GM10248 (cell line): ENCODE measurements around the gene FSTL4.

Source experiments
- CTCF ChIA-PET: fragments of 300-600 bp; sonication (Branson Sonifier 250); formaldehyde crosslinking; extraction: SDS; loops from one replicate; lab custom pipeline; 2021; ENCODE audit warnings: antibody characterized with exemption; lab: Yijun Ruan, JAX
- POLR2A ChIA-PET: fragments of 350-650 bp; sonication (Branson Sonifier 250); formaldehyde crosslinking; extraction: SDS; loops from one replicate; lab custom pipeline; 2020; ENCODE audit warnings: antibody characterized with exemption; lab: Yijun Ruan, JAX
- DNase-seq: peaks from one replicate; pipeline ENCODE4 v3.0.0; 2012; ENCODE audit errors: extremely low spot score
- TF ChIP-seq, protein P1 (sequence below): IDR thresholded peaks from 2 replicates; pipeline ENCODE4 v1.5.1; 2012; ENCODE audit warnings: mild to moderate bottlenecking, low read depth; ENCODE audit errors: extremely low read depth, missing control alignments, control extremely low read depth

Gene FSTL4

DNA sequence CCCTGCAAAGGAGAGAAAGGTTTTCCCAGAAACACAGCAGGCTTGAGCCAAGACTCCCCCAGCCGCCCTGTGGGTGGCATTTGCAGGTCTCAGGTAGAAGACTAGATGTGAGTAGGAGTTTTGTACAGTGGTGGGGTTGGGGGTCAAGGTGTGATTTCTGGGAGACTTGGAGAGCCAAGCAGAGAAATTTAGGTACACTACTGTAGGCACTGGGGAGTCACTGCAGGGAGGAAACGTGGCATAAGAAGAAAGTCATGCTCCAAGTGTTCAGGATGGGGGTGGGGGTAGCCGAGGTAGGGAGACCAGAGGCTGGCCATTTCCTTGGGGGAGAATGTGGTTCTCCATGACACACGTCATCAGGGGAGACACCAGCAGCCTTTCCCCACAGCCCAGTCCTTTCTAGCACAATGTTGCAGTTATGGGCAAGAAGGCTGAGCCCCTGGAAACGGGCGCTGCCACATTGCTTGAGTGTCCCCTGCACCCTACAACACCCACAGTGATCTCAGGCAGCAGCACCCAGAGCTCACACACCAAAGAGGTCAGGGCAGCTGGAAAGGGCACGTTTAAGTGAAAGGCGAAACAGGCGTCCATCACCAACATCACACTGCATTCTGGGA is 210.5 kb downstream of the FSTL4 start:
- POLR2A ChIA-PET = no interaction called here
- no peak for DNase-seq
- CTCF ChIA-PET = interaction anchor here (1.1 to 2.2 kb wide), 3 partner anchors 20 to 288 kb away, joined by 3 to 8 read pairs (median 4); no protein-coding TSS in a partner anchor
- TF ChIP-seq, protein P1, sequence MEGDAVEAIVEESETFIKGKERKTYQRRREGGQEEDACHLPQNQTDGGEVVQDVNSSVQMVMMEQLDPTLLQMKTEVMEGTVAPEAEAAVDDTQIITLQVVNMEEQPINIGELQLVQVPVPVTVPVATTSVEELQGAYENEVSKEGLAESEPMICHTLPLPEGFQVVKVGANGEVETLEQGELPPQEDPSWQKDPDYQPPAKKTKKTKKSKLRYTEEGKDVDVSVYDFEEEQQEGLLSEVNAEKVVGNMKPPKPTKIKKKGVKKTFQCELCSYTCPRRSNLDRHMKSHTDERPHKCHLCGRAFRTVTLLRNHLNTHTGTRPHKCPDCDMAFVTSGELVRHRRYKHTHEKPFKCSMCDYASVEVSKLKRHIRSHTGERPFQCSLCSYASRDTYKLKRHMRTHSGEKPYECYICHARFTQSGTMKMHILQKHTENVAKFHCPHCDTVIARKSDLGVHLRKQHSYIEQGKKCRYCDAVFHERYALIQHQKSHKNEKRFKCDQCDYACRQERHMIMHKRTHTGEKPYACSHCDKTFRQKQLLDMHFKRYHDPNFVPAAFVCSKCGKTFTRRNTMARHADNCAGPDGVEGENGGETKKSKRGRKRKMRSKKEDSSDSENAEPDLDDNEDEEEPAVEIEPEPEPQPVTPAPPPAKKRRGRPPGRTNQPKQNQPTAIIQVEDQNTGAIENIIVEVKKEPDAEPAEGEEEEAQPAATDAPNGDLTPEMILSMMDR = no peak

DNA sequence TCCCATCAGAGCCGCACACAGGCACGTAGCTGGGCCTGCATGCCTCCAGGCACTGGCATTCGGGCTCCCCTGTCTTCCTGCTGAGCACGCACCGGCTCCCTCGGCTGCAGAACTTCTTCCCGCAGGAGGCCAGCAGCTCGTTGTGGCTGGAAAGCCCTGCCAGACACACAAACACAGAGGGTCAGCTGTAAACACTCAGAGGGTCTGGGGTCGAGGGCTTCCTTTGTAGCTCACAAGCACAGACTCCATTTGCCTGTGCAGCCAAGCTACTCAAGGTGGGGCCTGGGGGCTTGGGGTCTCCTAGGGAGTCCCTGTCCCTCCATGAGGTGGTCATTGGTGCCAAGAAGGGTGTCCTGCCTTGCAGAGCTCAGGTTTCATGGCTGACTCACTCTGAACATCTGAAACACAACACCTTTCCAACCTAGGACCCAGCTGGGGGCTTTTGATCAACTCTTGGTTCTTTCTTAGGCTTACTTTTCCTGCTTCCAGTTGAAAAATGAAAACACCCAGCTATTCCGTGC is 211.4 kb downstream of the FSTL4 start:
- TF ChIP-seq, protein P1 = no peak
- ChIA-PET CTCF (interaction anchor here (1.1 to 2.2 kb wide), 3 partner anchors 20 to 287 kb away, joined by 3 to 8 read pairs (median 4); no protein-coding TSS in a partner anchor), POLR2A (no interaction called here)
- DNase-seq = no peak

DNA sequence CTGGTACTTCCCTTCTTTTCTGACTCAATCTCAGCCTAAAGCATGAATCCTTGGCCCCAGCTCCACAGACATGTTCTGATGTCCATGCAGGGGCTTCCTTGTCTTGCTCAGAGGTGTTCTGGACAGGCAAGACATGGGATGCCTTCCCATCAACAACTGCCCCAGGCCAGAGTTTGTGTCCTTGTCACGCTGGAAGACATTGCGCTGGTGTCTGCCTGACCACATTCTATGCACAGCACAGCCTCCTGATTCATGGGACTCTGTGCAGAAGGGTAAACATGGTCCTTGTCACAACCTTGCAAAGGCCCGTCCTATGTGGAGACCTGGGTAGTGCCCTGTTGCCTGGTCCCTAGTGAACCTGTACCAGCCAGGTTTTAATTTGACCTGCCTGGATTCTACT is 212.2 kb downstream of the FSTL4 start:
- DNase-seq = no peak
- TF ChIP-seq, protein P1 = no peak
- ChIA-PET POLR2A (no interaction called here), CTCF (interaction anchor here (0.8 to 2.2 kb wide), 3 partner anchors 10 to 24 kb away, joined by 3 to 8 read pairs (median 4); no protein-coding TSS in a partner anchor)

DNA sequence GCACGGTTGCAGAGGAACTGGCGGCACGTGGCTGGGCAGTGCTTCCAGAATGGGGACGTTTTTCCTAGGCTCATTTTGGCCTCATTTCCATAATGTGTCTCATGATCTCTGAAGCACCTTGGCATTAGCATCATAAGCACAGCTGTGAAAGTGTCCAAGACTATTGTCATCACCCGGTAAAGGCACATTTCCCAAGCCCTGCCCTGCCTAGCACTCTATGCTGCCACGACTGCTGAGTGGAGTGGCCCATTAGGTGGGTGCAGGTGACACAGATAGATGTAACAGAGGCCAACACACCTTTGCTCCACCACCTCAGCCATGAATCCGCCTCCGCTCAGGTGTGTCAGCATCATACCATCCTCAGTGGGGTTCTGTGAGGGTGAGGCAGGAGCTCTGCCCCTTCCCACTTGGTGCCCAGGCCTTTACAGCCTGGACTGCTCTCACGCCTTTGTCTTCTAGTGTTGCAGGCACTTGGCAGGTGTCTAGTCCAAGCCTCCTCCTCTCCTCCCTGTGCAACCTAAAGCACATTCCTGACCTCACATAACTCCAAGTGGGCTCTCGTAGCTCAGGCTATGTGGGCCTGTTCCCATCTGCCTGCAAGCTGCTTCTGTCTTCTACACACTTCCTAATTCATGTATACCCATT is 213.0 kb downstream of the FSTL4 start:
- TF ChIP-seq, protein P1 = no peak
- POLR2A ChIA-PET = no interaction called here
- no peak for DNase-seq
- CTCF ChIA-PET = interaction anchor here (0.8 to 1.7 kb wide), 4 partner anchors 9 to 28 kb away, joined by 3 to 4 read pairs (median 3); no protein-coding TSS in a partner anchor

DNA sequence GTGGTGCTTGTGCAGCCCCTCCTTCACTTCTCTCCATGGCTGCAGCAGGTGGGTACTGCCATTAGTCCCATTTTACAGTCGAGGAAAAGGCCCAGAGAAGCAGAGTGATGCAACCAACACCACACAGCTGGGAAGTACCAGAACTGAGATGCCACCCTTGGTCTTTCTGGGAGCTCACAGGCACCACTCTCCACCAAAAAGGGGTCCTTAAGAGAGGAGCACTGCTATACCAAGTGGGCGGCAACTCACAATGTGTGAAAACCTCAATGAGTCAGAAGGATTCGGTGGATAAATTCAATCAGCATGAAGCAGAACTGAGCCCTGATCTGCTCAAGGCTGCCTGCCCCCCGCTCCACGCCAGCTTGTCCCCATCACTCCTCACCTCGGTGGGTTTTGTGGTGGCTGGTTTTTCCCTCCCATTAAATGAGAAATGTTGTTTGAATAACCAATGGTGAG is 213.7 kb downstream of the FSTL4 start:
- ChIA-PET POLR2A (no interaction called here), CTCF (interaction anchor here (1.1 to 2.7 kb wide), 5 partner anchors 8 to 61 kb away, joined by 3 to 7 read pairs (median 3); no protein-coding TSS in a partner anchor)
- TF ChIP-seq, protein P1 = no peak
- DNase-seq = peak; percentile 61

DNA sequence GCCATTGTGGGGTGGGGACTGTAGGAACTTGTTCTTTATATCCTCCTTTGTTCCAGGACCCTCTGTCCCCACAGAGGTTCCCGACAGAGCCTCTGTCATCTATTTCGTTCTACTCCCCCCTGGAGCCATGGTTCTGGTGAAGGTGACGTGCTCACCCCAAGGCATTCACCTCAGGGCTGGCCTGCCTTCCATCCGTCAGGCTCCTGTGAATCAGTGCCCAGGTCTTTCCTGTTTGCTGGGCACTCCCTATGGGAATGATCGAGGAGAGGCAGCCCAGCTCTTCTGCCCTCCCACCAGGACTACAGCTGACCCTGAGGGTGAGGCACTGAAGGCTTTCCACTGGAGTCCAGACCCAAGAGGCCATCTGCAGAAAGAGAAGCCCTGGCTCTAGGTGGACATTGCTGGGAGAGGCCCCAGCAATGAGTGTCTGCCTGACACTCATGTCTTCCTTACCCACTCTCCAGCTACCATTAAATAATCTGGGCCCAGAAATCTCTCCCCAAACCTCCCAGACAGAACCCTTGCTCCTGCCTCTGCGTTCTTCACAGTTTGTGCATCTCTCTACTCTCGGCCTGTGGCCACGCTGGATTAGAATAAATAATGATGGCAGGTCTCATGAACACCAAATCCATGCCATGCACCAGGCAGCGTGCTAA is 214.2 kb downstream of the FSTL4 start:
- TF ChIP-seq, protein P1 = no peak
- ChIA-PET CTCF (interaction anchor here (1.4 to 2.7 kb wide), 3 partner anchors 8 to 287 kb away, joined by 3 to 7 read pairs (median 3); no protein-coding TSS in a partner anchor), POLR2A (no interaction called here)
- no peak for DNase-seq
